Mesodermal cell (in vitro differentiated cells): ENCODE data around the gene PPP2R2D.
A peak's percentile ranks its signal among the peaks of the same experiment; 100 is the strongest.

ENCODE experiments used
- H3K27ac ChIP-seq: 2 replicates; pipeline ENCODE4 v1.7.0; 2013; ENCODE audit warnings: mild to moderate bottlenecking, low read depth, low read length, moderate library complexity; ENCODE audit not compliant: severe bottlenecking
- H3K36me3 ChIP-seq: 2 replicates; pipeline ENCODE4 v1.7.1; 2013; ENCODE audit warnings: mild to moderate bottlenecking, low read length, moderate library complexity; ENCODE audit not compliant: control insufficient read depth, insufficient read depth
- H3K4me1 ChIP-seq: one replicate; pipeline ENCODE4 v1.7.1; 2013; ENCODE audit warnings: mild to moderate bottlenecking, low read length; ENCODE audit not compliant: insufficient read depth, control insufficient read depth, poor library complexity, severe bottlenecking
- H3K4me3 ChIP-seq: 2 replicates; pipeline ENCODE4 v1.7.0; 2013; ENCODE audit warnings: low read length, control low read depth, mild to moderate bottlenecking; ENCODE audit not compliant: insufficient read depth, poor library complexity, severe bottlenecking; ENCODE audit errors: extremely low read depth
- H3K9me3 ChIP-seq: 2 replicates; pipeline ENCODE4 v1.7.1; 2013; ENCODE audit warnings: mild to moderate bottlenecking, low read length, moderate library complexity; ENCODE audit not compliant: control insufficient read depth
- WGBS, 2 experiments: methylation state at CpG; one replicate each; pipeline ENCODE4 v1.1.5; 2013; ENCODE audit warnings: missing lambda C conversion rate in 2 of 2; ENCODE audit not compliant: insufficient coverage in 2 of 2; 5-methylcytosine and 5-hydroxymethylcytosine counted together

The PPP2R2D gene

DNA sequence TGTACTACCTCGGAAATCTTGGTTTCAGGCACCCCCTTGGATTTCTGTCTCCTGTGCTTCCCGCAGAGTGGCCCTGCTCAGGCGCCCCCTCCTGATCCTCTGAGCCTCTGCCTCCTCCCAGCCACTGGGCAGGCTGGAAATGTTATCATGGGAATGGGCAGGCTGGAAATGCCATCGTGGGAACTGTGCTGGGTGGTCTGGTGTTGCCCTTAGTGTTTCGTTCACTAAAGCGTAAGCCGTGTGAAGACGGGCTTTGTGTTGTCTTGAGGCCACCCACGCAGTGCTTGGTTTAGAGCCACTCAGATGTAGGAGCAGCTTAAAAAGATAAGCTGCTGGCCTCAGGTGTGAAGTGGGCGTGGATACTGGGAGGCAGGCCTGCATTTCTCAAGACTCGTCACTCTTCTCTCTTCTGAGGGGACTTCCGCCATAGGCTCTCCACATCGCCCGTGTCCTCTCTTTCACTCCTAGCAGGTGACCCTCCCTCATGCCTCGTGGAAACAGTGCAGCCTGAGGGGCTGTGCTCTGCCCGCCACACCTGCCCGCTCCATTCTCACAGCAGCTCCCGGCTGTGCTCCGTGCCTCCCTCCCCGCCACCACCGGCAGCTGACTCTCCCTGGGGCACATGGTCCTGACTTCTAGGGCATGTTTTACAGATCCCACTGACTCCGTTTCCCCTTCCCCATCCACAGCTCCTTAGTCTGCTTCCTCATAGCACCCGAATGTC, 28.5 kb downstream of the PPP2R2D start:
- Histone ChIP-seq H3K4me3 (no peak overlapping the region), H3K27ac (no peak overlapping the region), H3K4me1 (peaks cover 22% of the 10 kb centered on the region), H3K36me3 (peaks cover 33% of the 10 kb centered on the region), H3K9me3 (peaks cover 9% of the 10 kb centered on the region)
- 84 to 85% methylated on average over 18 to 22 of the region's 23 CpGs for WGBS, 2 experiments

DNA sequence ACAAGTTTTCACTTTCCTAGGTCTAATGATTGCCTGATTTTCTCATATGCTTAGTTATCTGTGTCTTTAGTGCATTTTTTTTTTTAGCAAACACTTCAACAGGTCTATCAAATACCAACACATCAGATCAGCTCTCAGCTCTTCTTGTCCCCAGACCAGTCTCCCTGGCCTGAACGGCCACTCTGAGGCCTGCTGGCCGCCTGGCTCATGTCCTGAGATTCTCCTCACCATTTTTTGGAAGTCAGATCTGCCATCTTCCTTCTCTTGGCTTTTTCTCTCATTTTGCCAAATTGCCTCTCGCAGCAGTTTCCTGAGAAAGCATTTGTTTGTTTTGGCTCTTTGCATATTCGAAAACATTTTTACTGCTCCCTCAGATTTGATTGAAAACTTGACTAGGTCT, 29.3 kb downstream of the PPP2R2D start:
- Histone ChIP-seq H3K4me1 (peaks cover 30% of the 10 kb centered on the region), H3K9me3 (peaks cover 2% of the 10 kb centered on the region), H3K27ac (no peak overlapping the region), H3K36me3 (peaks cover 37% of the 10 kb centered on the region), H3K4me3 (no peak overlapping the region)
- WGBS, 2 experiments, result 91 to 97% methylated on average over 2 to 4 of the region's 4 CpGs

DNA sequence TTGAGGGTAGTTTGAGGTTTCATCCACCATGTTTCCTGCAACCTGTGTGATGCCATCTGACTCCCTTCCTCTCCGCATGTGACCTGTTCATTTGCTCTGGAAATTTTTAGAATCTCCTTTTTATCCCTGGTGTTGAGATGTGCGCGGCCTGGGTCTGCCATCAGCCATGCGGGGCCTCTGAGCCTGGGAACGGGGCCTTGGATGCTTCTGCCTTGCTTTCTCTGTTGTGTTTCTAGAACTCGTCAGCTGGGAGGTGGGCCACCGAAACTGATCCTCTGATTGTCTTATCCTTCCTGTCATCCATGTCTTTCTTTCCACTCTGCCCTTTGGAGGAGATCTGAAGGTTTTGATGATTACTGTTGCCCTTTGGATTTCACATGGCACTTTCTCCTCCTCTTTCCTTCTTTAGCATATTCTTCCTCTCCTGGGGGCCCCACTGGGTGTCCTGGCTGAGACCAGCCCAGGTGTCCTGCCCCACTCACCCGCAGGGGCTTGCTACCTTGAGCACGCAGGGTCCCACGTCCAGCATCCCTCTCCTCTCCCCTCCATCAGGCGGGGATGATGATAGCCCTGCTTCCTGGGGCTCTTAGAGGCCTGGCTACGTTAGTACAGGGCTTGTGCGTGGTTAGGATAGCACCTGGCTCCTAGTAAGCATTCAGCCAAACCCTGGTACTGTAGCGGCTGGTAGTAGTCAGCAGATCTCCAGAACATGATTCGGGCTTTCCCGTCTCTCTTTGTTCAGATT, 29.9 kb downstream of the PPP2R2D start:
- 93 to 97% methylated on average over 11 to 12 of the region's 16 CpGs for WGBS, 2 experiments
- Histone ChIP-seq H3K4me1 (peaks cover 33% of the 10 kb centered on the region), H3K4me3 (no peak overlapping the region), H3K27ac (no peak overlapping the region), H3K9me3 (no peaks in the 10 kb centered on the region), H3K36me3 (peaks cover 41% of the 10 kb centered on the region)

DNA sequence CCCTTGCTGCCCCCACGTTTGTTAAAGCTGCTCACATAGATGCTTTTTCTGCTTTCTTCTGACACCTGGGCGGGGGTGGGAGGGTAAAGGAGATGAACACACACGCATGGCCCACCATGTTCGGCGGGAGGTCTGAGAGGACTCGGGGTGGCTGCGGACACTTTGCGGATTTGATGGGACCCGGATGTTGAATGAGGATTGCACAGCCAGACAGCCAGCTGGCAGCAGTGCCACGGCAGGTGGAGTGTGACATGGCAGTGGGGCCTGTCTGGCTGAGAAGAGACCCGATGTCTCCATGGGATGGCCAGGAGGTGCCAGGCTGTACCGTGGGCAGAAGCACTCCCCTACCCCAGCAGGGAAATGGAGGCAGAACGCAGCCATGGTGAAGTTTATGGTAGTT, 31.2 kb downstream of the PPP2R2D start:
- Histone ChIP-seq H3K4me3 (no peak overlapping the region), H3K27ac (no peak overlapping the region), H3K9me3 (no peaks in the 10 kb centered on the region), H3K4me1 (peaks cover 33% of the 10 kb centered on the region), H3K36me3 (peaks cover 49% of the 10 kb centered on the region)
- 89 to 94% methylated on average over 8 to 9 of the region's 13 CpGs for WGBS, 2 experiments

DNA sequence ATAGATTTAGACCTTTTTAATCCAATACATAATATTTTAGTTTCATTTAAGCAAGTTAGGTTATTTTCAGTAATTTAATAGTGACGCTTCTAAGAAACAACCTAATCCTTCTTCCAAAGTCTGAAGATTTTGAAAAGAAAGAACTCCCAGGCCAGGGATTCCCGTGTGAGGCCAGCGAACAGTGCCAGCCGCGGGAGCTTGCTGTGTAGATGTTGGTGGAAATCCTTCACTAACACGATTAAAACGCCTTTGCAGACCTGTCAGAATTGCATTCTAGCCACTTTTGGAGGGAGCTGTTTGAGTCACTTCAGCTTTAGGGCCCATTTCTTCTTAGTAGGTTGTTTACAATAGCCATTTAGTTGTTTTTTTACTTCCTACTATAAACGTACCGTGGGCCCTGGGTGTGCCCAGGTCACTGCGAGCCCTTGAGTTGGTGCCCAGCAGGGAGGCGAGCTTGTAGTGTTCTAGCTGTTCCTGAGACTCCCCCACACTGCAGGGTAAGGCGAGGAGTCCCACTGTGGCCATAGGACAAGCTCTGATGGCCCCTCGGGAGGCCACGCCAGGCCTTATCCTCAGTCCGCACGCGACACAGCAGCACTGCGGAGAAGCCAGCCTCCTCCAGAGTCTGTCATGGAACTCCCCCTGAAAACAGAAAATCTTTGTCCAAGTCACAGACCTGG, 32.3 kb downstream of the PPP2R2D start:
- Histone ChIP-seq H3K9me3 (no peaks in the 10 kb centered on the region), H3K36me3 (peaks cover 60% of the 10 kb centered on the region), H3K4me3 (no peak overlapping the region), H3K27ac (no peak overlapping the region), H3K4me1 (peaks cover 31% of the 10 kb centered on the region)
- WGBS, 2 experiments, result 90 to 97% methylated on average over 10 to 12 of the region's 18 CpGs

DNA sequence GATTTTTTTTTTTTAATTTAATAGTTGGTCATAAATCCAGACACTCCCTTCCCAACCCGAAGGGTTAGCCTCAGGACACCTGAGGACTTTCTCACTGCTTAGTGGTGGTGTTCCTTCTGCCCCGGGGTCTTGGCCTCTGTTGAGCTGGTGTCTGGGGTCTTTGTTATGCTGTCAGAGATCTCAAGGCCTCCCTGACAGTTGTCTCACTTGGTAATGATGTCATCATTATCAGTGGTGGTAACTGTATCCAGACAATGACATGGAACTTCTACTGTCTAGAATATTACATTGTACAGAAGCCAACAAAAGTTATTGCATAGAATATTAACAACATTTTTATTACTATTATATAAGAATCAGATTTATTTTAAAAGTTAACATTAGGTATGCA, 32.9 kb downstream of the PPP2R2D start:
- WGBS, 2 experiments, result no CpG with 5 or more reads among the region's 2 CpGs
- H3K4me3 ChIP-seq, result no peak overlapping the region
- H3K36me3 ChIP-seq, result peaks cover 64% of the 10 kb centered on the region
- peaks cover 26% of the 10 kb centered on the region for H3K4me1 ChIP-seq
- no peak overlapping the region for H3K27ac ChIP-seq
- H3K9me3 ChIP-seq, result no peaks in the 10 kb centered on the region

DNA sequence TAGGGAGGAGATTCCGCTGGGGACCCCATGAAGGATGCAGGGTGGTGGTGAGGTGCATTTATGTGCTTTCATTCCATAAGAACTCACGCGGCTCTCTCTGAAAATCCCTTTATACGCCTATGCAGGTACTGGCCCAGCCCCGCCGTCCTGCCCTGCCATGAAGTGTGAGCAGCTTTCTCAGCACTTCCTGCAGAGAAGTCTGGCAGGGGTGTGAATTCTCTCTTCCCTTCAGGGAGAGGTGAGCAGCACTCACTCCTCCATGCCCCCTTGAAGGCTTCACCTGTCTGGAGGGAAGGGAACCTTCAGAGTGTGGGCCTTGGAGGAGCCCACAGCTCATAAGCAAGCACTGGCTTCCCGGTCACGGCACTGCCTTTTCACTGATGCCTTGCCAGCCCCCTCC, 34.0 kb downstream of the PPP2R2D start:
- no peak overlapping the region for H3K4me3 ChIP-seq
- 77% methylated on average over 4 to 5 of the region's 8 CpGs for WGBS, 2 experiments
- no peaks in the 10 kb centered on the region for H3K9me3 ChIP-seq
- H3K36me3 ChIP-seq, result peaks cover 70% of the 10 kb centered on the region
- peaks cover 22% of the 10 kb centered on the region for H3K4me1 ChIP-seq
- peak overlapping the region; percentile 39 for H3K27ac ChIP-seq

DNA sequence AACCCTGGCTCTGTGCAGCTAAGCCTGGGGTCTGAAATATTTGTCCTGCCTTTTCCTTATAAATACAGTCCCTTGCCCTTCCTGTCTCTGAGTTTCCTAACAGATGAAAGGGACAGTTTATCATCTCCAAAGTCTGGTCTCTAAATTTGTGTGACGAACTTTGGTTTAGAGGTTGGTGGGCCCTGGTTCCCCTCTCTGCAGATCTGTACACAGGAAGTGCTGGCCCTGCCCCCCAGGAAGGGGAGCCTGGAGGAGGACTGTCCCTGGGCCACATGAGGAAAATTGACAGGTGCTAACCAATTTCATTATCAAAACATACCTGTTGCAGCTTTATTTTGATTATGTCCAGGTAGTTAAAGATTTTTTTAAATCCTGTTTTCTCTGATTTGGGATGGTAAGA, 34.5 kb downstream of the PPP2R2D start:
- WGBS, 2 experiments, result 86 to 100% methylated on average over 1 of the region's 1 CpG
- peaks cover 19% of the 10 kb centered on the region for H3K4me1 ChIP-seq
- H3K36me3 ChIP-seq, result peaks cover 70% of the 10 kb centered on the region
- H3K27ac ChIP-seq, result peak overlapping the region; percentile 39
- H3K4me3 ChIP-seq, result no peak overlapping the region
- H3K9me3 ChIP-seq, result no peaks in the 10 kb centered on the region

DNA sequence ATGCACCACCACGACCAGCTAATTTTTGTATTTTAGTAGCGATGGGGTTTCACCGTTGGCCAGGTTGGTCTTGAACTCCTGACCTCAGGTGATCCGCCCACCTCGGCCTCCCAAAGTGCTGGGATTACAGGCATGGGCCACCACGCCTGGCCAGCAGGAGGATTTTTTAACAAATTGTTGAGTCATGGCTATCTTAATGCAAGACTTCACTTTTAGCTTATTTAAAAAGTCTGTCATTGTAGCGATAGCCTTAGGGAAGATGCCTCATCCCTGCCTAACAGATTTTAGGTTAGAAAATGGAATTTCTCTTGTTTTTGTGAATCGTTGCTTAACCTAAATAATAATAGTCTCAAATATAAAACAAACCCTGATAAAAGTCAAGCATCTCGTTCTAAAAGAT, 35.5 kb downstream of the PPP2R2D start:
- Histone ChIP-seq H3K36me3 (peaks cover 74% of the 10 kb centered on the region), H3K4me3 (no peak overlapping the region), H3K4me1 (peaks cover 13% of the 10 kb centered on the region), H3K9me3 (no peaks in the 10 kb centered on the region), H3K27ac (no peak overlapping the region)
- WGBS, 2 experiments, result 89 to 91% methylated on average over 6 to 7 of the region's 9 CpGs

DNA sequence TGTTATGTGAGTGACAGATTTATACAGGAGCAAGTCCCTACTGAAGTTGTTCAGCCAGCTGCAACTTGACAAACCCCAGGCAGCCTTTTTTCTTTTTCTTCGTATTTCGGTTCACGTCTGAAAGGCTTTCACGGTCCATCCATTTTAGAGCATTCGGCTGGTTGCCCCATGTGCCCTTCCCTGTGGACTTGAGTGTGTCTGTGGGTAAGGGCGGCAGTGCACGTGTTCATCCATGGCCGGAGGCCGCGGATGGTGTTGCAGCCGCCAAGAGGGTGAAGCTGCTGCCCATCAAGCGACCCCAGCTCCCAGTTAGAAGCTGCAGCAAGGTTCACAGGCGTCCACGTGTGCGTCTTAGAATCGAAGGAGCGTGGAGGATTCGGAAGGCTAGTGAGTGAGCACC, 35.9 kb downstream of the PPP2R2D start:
- H3K9me3 ChIP-seq, result no peaks in the 10 kb centered on the region
- peaks cover 75% of the 10 kb centered on the region for H3K36me3 ChIP-seq
- 96 to 98% methylated on average over 16 to 18 of the region's 18 CpGs for WGBS, 2 experiments
- H3K4me3 ChIP-seq, result no peak overlapping the region
- peaks cover 13% of the 10 kb centered on the region for H3K4me1 ChIP-seq
- H3K27ac ChIP-seq, result no peak overlapping the region
